GM23248 (cell line): ENCODE measurements around the gene RMDN3.

Source experiments
- EZH2 ChIP-seq: fragments of 200-600 bp; sonication (generic); IDR thresholded peaks from 2 replicates; pipeline ENCODE4 v1.6.1; 2018; ENCODE audit warnings: antibody characterized with exemption, mild to moderate bottlenecking; ENCODE audit not compliant: insufficient read depth, poor library complexity, severe bottlenecking
- EZH2phosphoT487 ChIP-seq: fragments of 200-600 bp; sonication (generic); IDR thresholded peaks from 2 replicates; pipeline ENCODE4 v1.6.1; 2018; ENCODE audit warnings: antibody characterized with exemption, moderate library complexity, mild to moderate bottlenecking, low read depth; ENCODE audit not compliant: insufficient read depth

- TF ChIP-seq EZH2: no peak
- no peak for TF ChIP-seq EZH2phosphoT487
Observed at GRCh38 chr15:40763801-40764628, 9.0 kb upstream of the RMDN3 start, which contains the start of gene GCHFR.
